Cardiac fibroblast (primary cell): Measurements from ENCODE around the gene MEIG1.
"Not testable (repeated sequence)": the region's sequence is repeated elsewhere in the genome, so short reads cannot be mapped to it uniquely, and the experiment has no call there.

ENCODE experiments used
- DNase-seq, 2 donors: peaks; one replicate each; pipeline versions ENCODE4 v3.0.0 to v3.0.0-alpha.2; 2010; ENCODE audit warnings: low read depth in 2 of 2
- H3K4me3 ChIP-seq, 2 donors: replicated peaks in 1 of 2; 1 replicate in 1 of 2; 2 replicates in 1 of 2; pipeline ENCODE4 v1.5.1; 2011; ENCODE audit warnings: low read depth in 2 of 2, low read length in 2 of 2, mild to moderate bottlenecking in 2 of 2, moderate library complexity in 1 of 2
- TF ChIP-seq, protein P1 (sequence below): IDR thresholded peaks from one replicate; pipeline ENCODE4 v1.5.1; 2011; ENCODE audit warnings: low read depth, mild to moderate bottlenecking, low read length, inconsistent platforms

The MEIG1 gene

DNA sequence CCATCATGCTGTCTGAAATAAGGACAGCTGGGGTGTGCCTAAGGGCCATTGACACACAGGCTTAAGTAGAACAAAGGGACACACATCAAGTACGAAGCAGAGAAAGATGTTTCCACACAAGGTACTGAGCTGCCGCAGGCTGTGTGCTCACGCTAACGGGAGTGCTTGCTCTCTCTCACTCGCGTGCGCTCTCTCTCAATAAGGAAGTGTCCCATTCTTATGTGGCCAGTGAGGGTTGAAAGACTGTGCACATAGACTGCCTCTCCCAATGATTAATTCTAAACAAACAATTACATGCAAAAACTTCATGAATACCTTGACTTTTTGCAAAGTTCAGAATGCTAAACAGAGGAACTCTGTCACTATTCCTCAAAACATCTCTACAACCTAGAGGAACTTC, 35.2 kb upstream of the MEIG1 start:
- DNase-seq, result no peak
- TF ChIP-seq, protein P1, sequence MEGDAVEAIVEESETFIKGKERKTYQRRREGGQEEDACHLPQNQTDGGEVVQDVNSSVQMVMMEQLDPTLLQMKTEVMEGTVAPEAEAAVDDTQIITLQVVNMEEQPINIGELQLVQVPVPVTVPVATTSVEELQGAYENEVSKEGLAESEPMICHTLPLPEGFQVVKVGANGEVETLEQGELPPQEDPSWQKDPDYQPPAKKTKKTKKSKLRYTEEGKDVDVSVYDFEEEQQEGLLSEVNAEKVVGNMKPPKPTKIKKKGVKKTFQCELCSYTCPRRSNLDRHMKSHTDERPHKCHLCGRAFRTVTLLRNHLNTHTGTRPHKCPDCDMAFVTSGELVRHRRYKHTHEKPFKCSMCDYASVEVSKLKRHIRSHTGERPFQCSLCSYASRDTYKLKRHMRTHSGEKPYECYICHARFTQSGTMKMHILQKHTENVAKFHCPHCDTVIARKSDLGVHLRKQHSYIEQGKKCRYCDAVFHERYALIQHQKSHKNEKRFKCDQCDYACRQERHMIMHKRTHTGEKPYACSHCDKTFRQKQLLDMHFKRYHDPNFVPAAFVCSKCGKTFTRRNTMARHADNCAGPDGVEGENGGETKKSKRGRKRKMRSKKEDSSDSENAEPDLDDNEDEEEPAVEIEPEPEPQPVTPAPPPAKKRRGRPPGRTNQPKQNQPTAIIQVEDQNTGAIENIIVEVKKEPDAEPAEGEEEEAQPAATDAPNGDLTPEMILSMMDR, result no peak
- no peak overlapping the region for H3K4me3 ChIP-seq

DNA sequence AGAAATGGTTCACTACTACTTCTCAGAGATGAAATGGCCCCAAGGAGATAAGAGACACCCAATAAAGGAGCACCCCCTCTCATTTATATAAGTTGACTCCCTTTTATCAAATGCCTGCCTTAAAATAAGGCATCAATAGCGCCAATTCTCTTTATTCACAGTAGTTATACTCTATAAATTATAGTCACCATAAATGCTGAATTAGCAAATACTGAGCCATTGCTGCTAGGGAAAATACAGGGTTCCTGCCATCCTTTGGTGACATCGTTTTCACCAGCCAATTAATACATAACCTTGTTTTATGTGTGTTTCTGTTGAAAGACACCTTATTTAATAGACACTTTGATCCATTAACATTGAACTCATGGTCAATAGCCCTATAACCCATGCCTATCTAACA, 33.9 kb upstream of the MEIG1 start:
- no peak overlapping the region for H3K4me3 ChIP-seq
- TF ChIP-seq, protein P1, result no peak
- no peak for DNase-seq

DNA sequence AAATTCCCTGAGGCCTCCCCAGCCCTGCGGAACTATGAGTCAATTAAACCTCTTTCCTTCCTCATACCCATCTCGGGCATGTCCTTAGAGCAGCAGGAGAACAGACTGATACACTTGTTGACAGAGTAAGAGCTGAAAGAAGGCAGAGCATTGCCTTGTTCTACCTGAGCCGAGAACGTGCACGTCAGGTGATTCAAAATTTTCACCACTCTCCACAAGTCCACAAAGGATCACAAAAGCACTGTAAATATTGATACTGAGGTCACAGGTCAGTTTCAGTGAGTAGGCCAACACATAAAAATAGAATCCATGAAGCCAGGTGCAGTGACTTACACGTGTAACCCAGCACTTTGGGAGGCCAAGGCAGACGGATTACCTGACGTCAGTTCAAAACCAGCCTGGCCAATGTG, 33.1 kb upstream of the MEIG1 start:
- TF ChIP-seq, protein P1, result no peak
- DNase-seq, result no peak
- no peak overlapping the region for H3K4me3 ChIP-seq

DNA sequence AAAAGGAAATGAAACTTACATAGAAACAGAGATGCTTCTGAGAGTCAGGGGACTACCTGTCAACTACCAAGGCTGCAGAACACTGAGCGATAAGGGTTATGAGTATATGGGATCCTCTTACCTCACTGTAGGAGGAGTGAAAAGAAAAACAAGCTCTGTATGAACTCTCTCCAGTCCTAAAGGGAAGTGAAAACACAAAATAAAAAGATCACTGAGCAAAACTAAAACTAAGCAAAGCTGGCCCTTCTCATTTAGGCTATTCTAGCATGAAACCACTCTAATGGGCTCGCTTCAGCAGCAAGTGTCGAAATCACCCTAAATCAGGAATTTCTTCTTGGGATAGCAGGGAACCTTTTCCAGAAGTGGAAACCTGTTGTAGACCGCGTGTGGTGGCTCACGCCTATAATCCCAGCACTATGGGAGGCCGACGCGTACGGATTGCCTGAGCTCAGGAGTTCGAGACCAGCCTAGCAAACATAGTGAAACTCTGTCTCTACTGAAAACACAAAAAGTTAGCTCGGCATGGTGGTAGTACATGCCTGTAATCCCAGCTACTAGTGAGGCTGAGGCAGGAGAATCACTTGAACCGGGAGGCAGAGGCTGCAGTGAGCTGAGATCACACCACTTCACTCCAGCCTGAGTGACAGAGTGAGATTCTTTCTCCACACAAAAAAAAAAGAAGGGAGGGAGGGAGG, 32.3 kb upstream of the MEIG1 start:
- TF ChIP-seq, protein P1, result no peak

DNA sequence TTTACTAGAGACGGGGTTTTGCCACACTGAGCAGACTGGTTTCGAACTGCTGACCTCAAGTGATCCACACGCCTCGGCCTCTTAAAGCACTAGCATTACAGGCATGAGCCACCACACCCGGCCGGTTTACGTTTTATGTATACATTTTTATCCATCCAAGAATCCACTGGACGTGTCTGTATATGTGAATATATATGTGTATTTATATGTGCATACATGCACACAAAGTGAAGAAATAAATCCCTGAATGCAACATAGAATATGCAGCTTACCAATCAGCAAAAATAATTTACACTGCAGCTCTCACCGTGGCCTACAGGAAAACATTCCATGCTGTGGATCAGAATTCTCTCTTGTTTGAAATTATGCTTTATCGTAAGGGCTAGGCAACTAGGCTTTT, 28.6 kb upstream of the MEIG1 start:
- H3K4me3 ChIP-seq, result no peak overlapping the region
- TF ChIP-seq, protein P1, result no peak
- no peak for DNase-seq

More for the DNA sequence above, 32.3 kb upstream of the MEIG1 start:
- no peak for DNase-seq
- H3K4me3 ChIP-seq, result no peak overlapping the region

DNA sequence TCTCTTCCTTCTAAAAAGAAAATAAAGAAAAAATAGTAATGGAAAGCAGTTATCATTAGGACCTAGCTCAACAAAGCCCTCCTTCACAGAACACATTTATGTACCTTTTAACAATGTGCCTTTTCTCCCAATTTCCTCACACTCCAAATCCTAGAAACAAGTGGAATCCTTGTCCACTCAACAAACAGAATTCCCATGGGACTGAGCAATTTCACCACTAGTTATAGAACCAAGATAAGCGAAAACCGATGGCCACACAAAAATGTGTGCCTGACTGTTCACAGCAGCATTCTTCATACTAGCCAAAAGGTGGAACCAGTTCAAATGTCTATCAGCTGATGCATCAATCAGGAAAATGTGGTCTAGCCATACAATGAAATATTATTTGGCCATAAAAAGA, 22.6 kb upstream of the MEIG1 start:
- no peak overlapping the region for H3K4me3 ChIP-seq
- TF ChIP-seq, protein P1, result no peak
- peak; percentile 16 for DNase-seq

DNA sequence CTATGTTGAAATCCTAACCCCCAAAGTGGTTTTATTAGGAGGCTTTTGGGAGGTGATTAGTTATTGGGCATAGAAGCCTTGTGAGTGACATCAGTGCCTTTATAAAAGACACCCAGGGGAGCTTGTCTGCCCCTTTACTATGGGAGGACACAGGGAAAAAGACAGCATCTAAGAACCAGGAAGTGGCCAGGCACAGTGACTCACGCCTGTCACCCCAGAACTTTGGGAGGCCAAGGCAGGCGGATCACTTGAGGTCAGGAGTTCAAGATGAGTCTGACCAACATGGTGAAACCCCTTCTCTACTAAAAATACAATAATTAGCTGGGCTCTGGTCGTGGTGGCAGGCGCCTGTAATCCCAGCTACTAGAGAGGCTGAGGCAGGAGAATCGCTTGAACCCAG, 20.2 kb upstream of the MEIG1 start:
- DNase-seq, result peak in 1 of 2 donors; percentile 32
- not testable (repeated sequence) for H3K4me3 ChIP-seq

DNA sequence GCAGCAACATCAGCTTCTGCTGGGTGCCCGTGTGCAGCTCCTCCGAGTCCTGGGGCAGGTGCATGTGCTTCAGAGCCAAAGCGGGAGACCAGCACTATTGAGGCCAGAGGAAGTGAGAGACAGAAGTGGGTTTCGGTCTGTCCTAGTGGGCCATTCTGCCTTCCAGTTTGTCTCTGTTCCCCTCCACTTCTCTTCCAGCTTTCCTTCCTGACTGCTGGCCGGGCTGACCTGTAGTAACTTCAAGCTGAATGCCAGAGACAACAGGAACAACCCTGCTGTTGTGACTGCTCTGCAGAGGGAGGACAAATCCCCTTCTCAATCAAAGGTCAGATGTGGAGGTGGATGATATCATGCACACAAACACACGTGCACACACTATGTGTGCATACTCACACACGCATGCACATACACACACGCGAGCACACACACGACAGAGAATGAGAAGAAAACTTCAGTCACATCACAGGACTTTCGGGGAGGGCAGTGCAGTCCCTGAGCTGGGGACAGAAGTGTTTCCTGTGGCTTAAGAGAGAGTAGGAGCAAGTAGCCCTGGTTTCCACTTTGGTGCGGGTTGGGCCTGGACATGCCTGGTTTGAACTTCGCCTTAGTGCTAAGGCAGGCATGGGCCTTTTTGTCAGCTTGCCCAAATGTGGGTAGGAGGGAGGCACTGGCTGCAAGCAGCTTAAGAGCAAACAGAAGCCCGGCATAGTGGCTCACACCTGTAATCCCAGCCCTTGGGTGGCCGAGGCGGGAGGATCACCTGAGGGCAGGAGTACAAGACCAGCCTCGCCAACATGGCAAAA, 16.8 kb upstream of the MEIG1 start:
- H3K4me3 ChIP-seq, DNase-seq: not testable (repeated sequence)

DNA sequence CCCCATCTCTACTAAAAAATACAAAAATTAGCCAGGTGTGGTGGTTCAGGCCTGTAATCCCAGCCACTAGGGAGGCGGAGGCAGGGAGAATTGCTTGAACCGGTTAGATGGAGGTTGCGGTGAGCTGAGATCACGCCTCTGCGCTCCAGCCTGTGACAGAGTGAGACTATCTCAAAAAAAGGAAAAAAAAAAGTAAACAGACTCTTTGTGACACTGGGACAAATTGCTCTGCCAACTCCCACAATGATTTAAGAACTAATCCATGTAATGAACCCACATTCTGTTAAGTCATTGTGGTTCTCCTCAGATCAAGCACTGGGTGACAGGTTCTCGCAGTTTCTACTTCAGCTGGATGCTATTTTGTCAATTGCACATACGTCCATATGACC, 16.2 kb upstream of the MEIG1 start:
- not testable (repeated sequence) for DNase-seq, H3K4me3 ChIP-seq
